ENCODE results near the gene TECPR1. TPM values are rescaled to one million over a fixed set of nuclear protein-coding genes. Genes with fewer than 3 reads are reported as not detected.
"Not testable (repeated sequence)": the region's sequence is repeated elsewhere in the genome, so short reads cannot be mapped to it uniquely, and the experiment has no call there.

TECPR1 gene
- total RNA-seq, 4 donors from 2014 or later = 33.8 to 74.1 (median 44.1) TPM

- no peak overlapping the region for H3K27ac ChIP-seq
- TF ChIP-seq CTCF (IDR thresholded peaks at IDR 0.05) = no peak
- TF ChIP-seq POLR2A (IDR thresholded peaks at IDR 0.05) = no peak
- no peak overlapping the region for H3K4me3 ChIP-seq
- peaks cover 0 to 65% (median 0%) of the 10 kb centered on the region in 3 donors for H3K36me3 ChIP-seq
- peaks cover 0 to 8% (median 0%) of the 10 kb centered on the region in 4 donors for H3K4me1 ChIP-seq
- no peak for DNase-seq
- H3K27me3 ChIP-seq = no peaks in the 10 kb centered on the region
- H3K9me3 ChIP-seq = no peaks in the 10 kb centered on the region
Measured at GRCh38 chr7:98222533-98223195, 29.4 kb downstream of the TECPR1 start.

- H3K9me3 ChIP-seq = no peaks in the 10 kb centered on the region
Measured at GRCh38 chr7:98221611-98222532, 30.2 kb downstream of the TECPR1 start.

GRCh38 chr7:98219382-98219781, 32.6 kb downstream of the TECPR1 start:
- H3K4me1 ChIP-seq, DNase-seq, H3K9me3 ChIP-seq, H3K27ac ChIP-seq, H3K4me3 ChIP-seq, H3K27me3 ChIP-seq: not testable (repeated sequence)
- peaks cover 0 to 53% (median 0%) of the 10 kb centered on the region in 3 donors for H3K36me3 ChIP-seq

More at GRCh38 chr7:98221611-98222532, 30.2 kb downstream of the TECPR1 start:
- Histone ChIP-seq H3K36me3 (peaks cover 0 to 61% (median 0%) of the 10 kb centered on the region in 3 donors), H3K27me3 (no peaks in the 10 kb centered on the region), H3K4me3 (no peak overlapping the region), H3K27ac (no peak overlapping the region), H3K4me1 (peaks cover 0 to 8% (median 0%) of the 10 kb centered on the region in 4 donors)
- TF ChIP-seq CTCF (IDR thresholded peaks at IDR 0.05) (no peak), POLR2A (IDR thresholded peaks at IDR 0.05) (no peak)
- DNase-seq = no peak

DNA sequence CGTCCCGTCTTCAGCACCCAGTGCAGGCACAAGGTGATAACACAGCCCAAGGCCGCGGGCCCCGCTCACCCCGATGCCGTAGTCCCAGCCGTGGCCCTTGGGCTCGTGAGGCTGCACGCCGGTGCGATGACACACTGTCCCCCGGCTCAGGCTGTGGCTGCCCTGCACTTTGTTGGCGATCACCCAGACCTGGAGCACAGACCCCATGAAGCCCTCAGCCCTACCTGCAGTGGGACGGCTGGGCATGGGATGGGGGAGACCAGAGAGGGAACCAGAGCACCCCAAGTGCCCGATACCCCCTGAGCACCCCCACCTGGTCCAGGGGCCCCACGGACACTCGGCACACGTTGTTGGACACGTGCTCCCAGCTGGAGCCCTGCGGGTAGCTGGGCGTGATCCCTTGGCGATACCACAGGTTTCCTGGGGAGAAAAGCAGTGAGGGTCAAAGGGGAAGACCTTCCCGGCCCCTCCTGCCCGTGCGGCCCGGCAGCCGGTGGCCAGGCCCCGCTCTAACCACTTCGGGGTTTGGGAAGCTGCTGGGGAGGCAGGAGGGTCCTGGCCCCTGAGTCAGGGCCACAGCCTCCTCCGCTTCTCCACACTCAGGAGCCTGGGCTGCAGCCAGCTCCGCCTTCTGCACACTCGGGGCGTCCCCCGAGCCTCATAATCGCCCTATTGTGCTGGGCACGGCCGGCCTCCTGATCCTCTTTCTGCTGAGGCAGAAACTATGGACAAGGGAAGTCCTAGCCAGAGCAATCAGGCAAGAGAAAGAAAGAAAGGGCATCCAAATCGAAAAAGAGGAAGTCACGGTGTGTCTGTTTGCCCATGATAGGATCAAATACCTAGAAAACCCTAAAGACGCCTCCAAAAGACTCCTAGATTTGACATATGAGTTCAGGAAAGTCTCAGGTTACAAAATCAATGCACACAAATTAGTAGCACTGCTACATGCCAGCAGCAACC, 34.1 kb downstream of the TECPR1 start:
- Histone ChIP-seq H3K27me3 (no peaks in the 10 kb centered on the region), H3K36me3 (peaks cover 0 to 42% (median 0%) of the 10 kb centered on the region in 3 donors), H3K4me3 (no peak overlapping the region), H3K27ac (no peak overlapping the region), H3K4me1 (peaks cover 0 to 8% (median 0%) of the 10 kb centered on the region in 4 donors), H3K9me3 (no peaks in the 10 kb centered on the region)
- peak in 1 of 3 donors; percentile 53 for DNase-seq
- TF ChIP-seq CTCF (IDR thresholded peaks at IDR 0.05) = no peak
- no peak for TF ChIP-seq POLR2A (IDR thresholded peaks at IDR 0.05)

- TF ChIP-seq POLR2A (IDR thresholded peaks at IDR 0.05) = no peak
- TF ChIP-seq CTCF (IDR thresholded peaks at IDR 0.05) = no peak
- Histone ChIP-seq H3K9me3 (no peaks in the 10 kb centered on the region), H3K36me3 (peaks cover 0 to 34% (median 0%) of the 10 kb centered on the region in 3 donors), H3K27me3 (no peaks in the 10 kb centered on the region), H3K4me3 (no peak overlapping the region), H3K4me1 (peaks cover 0 to 8% (median 0%) of the 10 kb centered on the region in 4 donors), H3K27ac (no peak overlapping the region)
- DNase-seq = no peak
Measured at GRCh38 chr7:98216941-98217622, 35.0 kb downstream of the TECPR1 start.
